WTC11 (cell line): ENCODE results near the gene HEPHL1. TPM values are rescaled to one million over a fixed set of nuclear protein-coding genes. Genes with fewer than 3 reads are reported as not detected.

ENCODE experiments used
- ATAC-seq: fragments of 200-7000 bp; cut with Tn5 transposase; 2 replicates; pipeline ENCODE4 v1.10.0; 2021; ENCODE audit warnings: mild to moderate bottlenecking, moderate library complexity
- CTCF ChIA-PET: fragments of 300-600 bp; sonication (Branson Sonifier 250); formaldehyde crosslinking; loops from one replicate; lab custom pipeline; 2021; ENCODE audit warnings: antibody characterized with exemption; lab: Charles Lee
- POLR2A ChIA-PET: fragments of 350-600 bp; sonication (Branson Sonifier 250); formaldehyde crosslinking; loops from one replicate; lab custom pipeline; 2021; ENCODE audit warnings: antibody characterized with exemption; lab: Charles Lee
- DNase-seq: peaks from one replicate; pipeline ENCODE4 v3.0.0; 2021; ENCODE audit warnings: low spot score
- H3K27ac Mint-ChIP-seq: 2 replicates; pipeline ENCODE4 v1.8.0; 2021; ENCODE audit warnings: mixed read lengths
- H3K27me3 Mint-ChIP-seq: 2 replicates; pipeline ENCODE4 v1.8.0; 2021; ENCODE audit warnings: low read depth, mild to moderate bottlenecking, moderate library complexity, mixed read lengths
- H3K36me3 Mint-ChIP-seq: 2 replicates; pipeline ENCODE4 v1.8.0; 2021; ENCODE audit warnings: mixed read lengths
- H3K4me1 Mint-ChIP-seq: 2 replicates; pipeline ENCODE4 v1.8.0; 2022; ENCODE audit warnings: mixed read lengths
- H3K4me3 Mint-ChIP-seq: 2 replicates; pipeline ENCODE4 v1.8.0; 2021; ENCODE audit warnings: mild to moderate bottlenecking, moderate library complexity, mixed read lengths
- H3K9me3 Mint-ChIP-seq: 2 replicates; pipeline ENCODE4 v1.8.0; 2021; ENCODE audit warnings: mixed read lengths
- AR ChIP-seq: fragments of 250-450 bp; sonication (Bioruptor Pico); IDR thresholded peaks from 2 replicates; pipeline ENCODE4 v1.9.0; 2021; ENCODE audit warnings: mild to moderate bottlenecking
- ATF2 ChIP-seq: sonication (generic); formaldehyde crosslinking; IDR thresholded peaks from 2 replicates; pipeline ENCODE4 v1.8.1; 2022; ENCODE audit warnings: low read depth, missing genetic modification reagents, borderline replicate concordance
- E2F4 ChIP-seq: sonication (generic); formaldehyde crosslinking; IDR thresholded peaks from 2 replicates; pipeline ENCODE4 v1.8.1; 2022; ENCODE audit warnings: low read depth, mild to moderate bottlenecking, moderate library complexity, missing genetic modification reagents, borderline replicate concordance
- E2F5 ChIP-seq: sonication (generic); formaldehyde crosslinking; IDR thresholded peaks from 2 replicates; pipeline ENCODE4 v1.8.1; 2022; ENCODE audit warnings: mild to moderate bottlenecking, moderate library complexity, missing genetic modification reagents
- MXD4 ChIP-seq: fragments of 250-450 bp; sonication (Bioruptor Pico); IDR thresholded peaks from 2 replicates; pipeline ENCODE4 v1.8.0; 2021; ENCODE audit warnings: mild to moderate bottlenecking, moderate library complexity, borderline replicate concordance
- PRDM15 ChIP-seq: sonication (generic); formaldehyde crosslinking; IDR thresholded peaks from 2 replicates; pipeline ENCODE4 v1.8.0; 2022; ENCODE audit warnings: missing genetic modification reagents
- SOX15 ChIP-seq: fragments of 250-450 bp; sonication (Bioruptor Pico); IDR thresholded peaks from 2 replicates; pipeline ENCODE4 v1.9.0; 2021; ENCODE audit warnings: mild to moderate bottlenecking
- ZMAT4 ChIP-seq: fragments of 250-450 bp; sonication (Bioruptor Pico); IDR thresholded peaks from 2 replicates; pipeline ENCODE4 v1.9.0; 2021; ENCODE audit warnings: mild to moderate bottlenecking
- ZNF232 ChIP-seq: sonication (generic); formaldehyde crosslinking; IDR thresholded peaks from 2 replicates; pipeline ENCODE4 v1.8.0; 2022; ENCODE audit warnings: mild to moderate bottlenecking, missing genetic modification reagents
- ZNF396 ChIP-seq: fragments of 250-450 bp; sonication (Bioruptor Pico); IDR thresholded peaks from 2 replicates; pipeline ENCODE4 v1.8.0; 2021; ENCODE audit warnings: mild to moderate bottlenecking, moderate library complexity, borderline replicate concordance
- total RNA-seq: library from RNA; stranded (reverse); gene quantifications from 3 replicates; pipeline ENCODE4 v1.2.3, GENCODE V29; 2021

The HEPHL1 gene
- total RNA-seq, 1 experiment from 2014 or later = 0.13 TPM

GRCh38 chr11:94150704-94151685 lies 129.8 kb downstream of the HEPHL1 start (continued):
- no peak for TF ChIP-seq ATF2 (CRISPR knock-in tag)
- TF ChIP-seq, all 79 proteins: peak for 0

- TF ChIP-seq ZMAT4 (CRISPR knock-in tag) (no peak), PRDM15 (CRISPR knock-in tag) (peak; percentile 91)
- peaks cover 8% of the 10 kb centered on the region for H3K9me3 Mint-ChIP-seq
- H3K4me1 Mint-ChIP-seq = peaks cover 64% of the 10 kb centered on the region
- POLR2A ChIA-PET = no interaction called here
- ATAC-seq (peak; percentile 64), DNase-seq (no peak)
- peaks cover 23% of the 10 kb centered on the region for H3K36me3 Mint-ChIP-seq
- H3K4me3 Mint-ChIP-seq = no peak overlapping the region
- CTCF ChIA-PET = interaction anchor here (1.0 to 2.4 kb wide), 2 partner anchors 257 to 369 kb away, joined by 3 to 9 read pairs; no protein-coding TSS in a partner anchor
- H3K27ac Mint-ChIP-seq = peak overlapping the region; percentile 60; the same call in 1 of the 2 replicates
- H3K27me3 Mint-ChIP-seq = no peaks in the 10 kb centered on the region
These were observed 130.9 kb downstream of the HEPHL1 start for GRCh38 chr11:94151903-94152677.

GRCh38 chr11:94152678-94153065 lies 131.5 kb downstream of the HEPHL1 start:
- Mint-ChIP-seq H3K4me3 (no peak overlapping the region), H3K27ac (peak overlapping the region; percentile 60; the same call in 1 of the 2 replicates), H3K27me3 (no peaks in the 10 kb centered on the region), H3K36me3 (peaks cover 29% of the 10 kb centered on the region), H3K9me3 (peaks cover 8% of the 10 kb centered on the region), H3K4me1 (peaks cover 60% of the 10 kb centered on the region)
- no peak for DNase-seq
- POLR2A ChIA-PET = no interaction called here
- TF ChIP-seq SOX15 (CRISPR knock-in tag) (no peak), PRDM15 (CRISPR knock-in tag) (0 out of 2 replicates have a peak, but pooled peaks have one; percentile 30), ZNF232 (no peak)
- peak; percentile 16 for ATAC-seq
- CTCF ChIA-PET = no interaction called here

GRCh38 chr11:94153320-94153719 lies 132.2 kb downstream of the HEPHL1 start:
- CTCF ChIA-PET = no interaction called here
- H3K9me3 Mint-ChIP-seq = peaks cover 8% of the 10 kb centered on the region
- H3K27me3 Mint-ChIP-seq = no peaks in the 10 kb centered on the region
- DNase-seq (no peak), ATAC-seq (no peak)
- H3K27ac Mint-ChIP-seq = peak overlapping the region; percentile 0; the same call in 1 of the 2 replicates
- POLR2A ChIA-PET = no interaction called here
- H3K4me3 Mint-ChIP-seq = no peak overlapping the region
- peaks cover 53% of the 10 kb centered on the region for H3K4me1 Mint-ChIP-seq
- peaks cover 32% of the 10 kb centered on the region for H3K36me3 Mint-ChIP-seq
- TF ChIP-seq AR (CRISPR knock-in tag) (no peak), ZNF396 (CRISPR knock-in tag) (no peak), E2F4 (CRISPR knock-in tag) (no peak), E2F5 (CRISPR knock-in tag) (no peak), MXD4 (CRISPR knock-in tag) (no peak)
